ENCODE results near the gene MMAB. TPM values are rescaled to one million over a fixed set of nuclear protein-coding genes. Genes with fewer than 3 reads are reported as not detected.

Gene MMAB
- total RNA-seq, 2 donors from 2014 or later = 12.5 to 29.7 TPM

DNA sequence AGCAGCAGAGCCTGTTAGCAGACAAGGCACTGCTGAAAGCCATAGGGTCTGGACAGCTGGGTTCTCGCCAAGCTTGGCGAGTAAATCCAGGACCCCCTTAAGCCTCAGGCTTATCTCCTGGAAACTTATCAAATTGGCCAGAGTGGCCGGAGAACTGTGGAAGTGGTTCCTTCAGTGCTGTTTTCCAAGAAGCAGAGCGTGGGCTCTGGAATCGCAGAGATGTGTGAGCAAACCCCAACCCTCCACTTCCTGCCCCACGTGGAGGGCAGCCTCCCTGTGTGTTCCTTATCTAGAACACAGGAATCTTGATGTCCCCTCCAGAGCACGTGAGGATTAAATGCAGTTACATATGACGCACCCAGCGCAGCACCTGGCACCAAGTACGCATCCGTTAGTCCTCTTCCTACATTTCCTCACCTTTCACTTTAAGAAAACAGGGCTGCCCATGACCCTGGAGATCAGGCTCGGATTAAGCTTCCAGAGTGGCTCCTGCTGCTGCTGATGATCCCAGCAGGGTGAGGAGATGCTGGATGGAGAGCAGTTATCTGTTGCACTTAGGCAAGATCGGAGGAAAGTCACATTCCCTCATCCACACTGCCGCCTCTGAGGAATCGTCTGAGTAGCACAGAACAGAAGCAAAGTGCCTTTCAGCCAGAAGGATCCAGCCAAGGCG lies 35.0 kb downstream of the MMAB start:
- no peak overlapping the region for H3K4me3 ChIP-seq
- no peaks in the 10 kb centered on the region for H3K9me3 ChIP-seq
- no peaks in the 10 kb centered on the region for H3K36me3 ChIP-seq (replicated peaks in 1 of 2; ENCODE audit: insufficient read depth in 1 of 2, low read depth in 2 of 2)
- no peak for DNase-seq
- WGBS, 2 donors = 77 to 78% methylated on average over 10 to 16 of the region's 16 CpGs
- H3K27ac ChIP-seq = no peak overlapping the region
- no peaks in the 10 kb centered on the region for H3K27me3 ChIP-seq
- intact Hi-C loops (cut with DNase I) = no loop called here
- ATAC-seq = no peak
- H3K4me1 ChIP-seq = no peaks in the 10 kb centered on the region
- TF ChIP-seq, protein P1, sequence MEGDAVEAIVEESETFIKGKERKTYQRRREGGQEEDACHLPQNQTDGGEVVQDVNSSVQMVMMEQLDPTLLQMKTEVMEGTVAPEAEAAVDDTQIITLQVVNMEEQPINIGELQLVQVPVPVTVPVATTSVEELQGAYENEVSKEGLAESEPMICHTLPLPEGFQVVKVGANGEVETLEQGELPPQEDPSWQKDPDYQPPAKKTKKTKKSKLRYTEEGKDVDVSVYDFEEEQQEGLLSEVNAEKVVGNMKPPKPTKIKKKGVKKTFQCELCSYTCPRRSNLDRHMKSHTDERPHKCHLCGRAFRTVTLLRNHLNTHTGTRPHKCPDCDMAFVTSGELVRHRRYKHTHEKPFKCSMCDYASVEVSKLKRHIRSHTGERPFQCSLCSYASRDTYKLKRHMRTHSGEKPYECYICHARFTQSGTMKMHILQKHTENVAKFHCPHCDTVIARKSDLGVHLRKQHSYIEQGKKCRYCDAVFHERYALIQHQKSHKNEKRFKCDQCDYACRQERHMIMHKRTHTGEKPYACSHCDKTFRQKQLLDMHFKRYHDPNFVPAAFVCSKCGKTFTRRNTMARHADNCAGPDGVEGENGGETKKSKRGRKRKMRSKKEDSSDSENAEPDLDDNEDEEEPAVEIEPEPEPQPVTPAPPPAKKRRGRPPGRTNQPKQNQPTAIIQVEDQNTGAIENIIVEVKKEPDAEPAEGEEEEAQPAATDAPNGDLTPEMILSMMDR (IDR thresholded peaks at IDR 0.05) = no peak
- no peak for TF ChIP-seq POLR2A (IDR thresholded peaks at IDR 0.05)

DNA sequence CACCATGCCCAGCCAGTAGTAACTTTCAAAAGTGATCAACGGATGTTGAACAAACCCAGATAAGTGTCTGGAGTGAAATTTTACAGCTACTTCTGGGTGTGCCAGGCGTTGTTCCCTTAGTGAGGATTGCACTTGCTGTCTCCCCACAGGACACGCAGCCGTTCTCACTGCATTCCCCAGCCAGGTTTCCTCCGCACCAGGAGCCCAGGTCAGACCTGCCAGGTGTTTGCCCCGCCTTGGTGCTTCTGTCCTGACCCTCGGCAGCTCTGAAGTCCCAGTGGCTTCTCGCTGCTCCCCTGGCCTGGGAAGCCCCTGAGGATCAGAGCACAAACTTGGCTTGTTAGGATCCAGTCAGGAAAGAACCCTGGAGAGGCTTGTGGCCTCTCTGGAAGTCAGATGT lies 36.2 kb downstream of the MMAB start:
- no peak overlapping the region for H3K27ac ChIP-seq
- no peaks in the 10 kb centered on the region for H3K36me3 ChIP-seq (replicated peaks in 1 of 2; ENCODE audit: insufficient read depth in 1 of 2, low read depth in 2 of 2)
- no peaks in the 10 kb centered on the region for H3K4me1 ChIP-seq
- no peak for TF ChIP-seq POLR2A (IDR thresholded peaks at IDR 0.05)
- TF ChIP-seq, protein P1 (IDR thresholded peaks at IDR 0.05) = no peak
- ATAC-seq = no peak
- H3K27me3 ChIP-seq = no peaks in the 10 kb centered on the region
- WGBS, 2 donors = 86 to 88% methylated on average over 7 to 8 of the region's 8 CpGs
- no peak overlapping the region for H3K4me3 ChIP-seq
- no peaks in the 10 kb centered on the region for H3K9me3 ChIP-seq
- intact Hi-C loops (cut with DNase I) = no loop called here
- no peak for DNase-seq

DNA sequence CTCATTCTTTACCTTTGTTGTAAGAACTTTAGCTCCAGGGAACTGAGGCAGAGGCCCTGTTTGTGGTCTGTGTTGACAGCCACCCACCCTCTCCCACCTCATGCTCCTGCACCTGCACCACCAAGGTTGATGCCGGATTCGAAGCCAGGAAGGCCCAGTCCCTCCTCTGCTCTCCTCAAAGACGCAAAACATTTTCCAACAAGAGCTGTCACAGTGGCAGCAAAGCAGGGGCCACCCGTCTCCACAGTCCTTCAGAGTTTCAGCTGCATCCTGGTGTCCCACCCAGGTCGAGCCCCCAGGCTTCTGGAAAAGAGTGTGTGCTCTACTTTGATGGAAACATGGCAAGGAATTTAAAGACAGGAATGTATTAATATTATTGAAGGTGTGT lies 37.4 kb downstream of the MMAB start:
- no peak for ATAC-seq
- TF ChIP-seq, protein P1 (IDR thresholded peaks at IDR 0.05) = no peak
- no peak for TF ChIP-seq POLR2A (IDR thresholded peaks at IDR 0.05)
- no peaks in the 10 kb centered on the region for H3K4me1 ChIP-seq
- intact Hi-C loops (cut with DNase I) = no loop called here
- DNase-seq = no peak
- H3K4me3 ChIP-seq = no peak overlapping the region
- no peak overlapping the region for H3K27ac ChIP-seq
- H3K36me3 ChIP-seq (replicated peaks in 1 of 2; ENCODE audit: insufficient read depth in 1 of 2, low read depth in 2 of 2) = peaks cover 0 to 9% of the 10 kb centered on the region in 2 donors
- H3K27me3 ChIP-seq = no peaks in the 10 kb centered on the region
- H3K9me3 ChIP-seq = no peaks in the 10 kb centered on the region
- WGBS, 2 donors = 80 to 85% methylated on average over 5 of the region's 5 CpGs

DNA sequence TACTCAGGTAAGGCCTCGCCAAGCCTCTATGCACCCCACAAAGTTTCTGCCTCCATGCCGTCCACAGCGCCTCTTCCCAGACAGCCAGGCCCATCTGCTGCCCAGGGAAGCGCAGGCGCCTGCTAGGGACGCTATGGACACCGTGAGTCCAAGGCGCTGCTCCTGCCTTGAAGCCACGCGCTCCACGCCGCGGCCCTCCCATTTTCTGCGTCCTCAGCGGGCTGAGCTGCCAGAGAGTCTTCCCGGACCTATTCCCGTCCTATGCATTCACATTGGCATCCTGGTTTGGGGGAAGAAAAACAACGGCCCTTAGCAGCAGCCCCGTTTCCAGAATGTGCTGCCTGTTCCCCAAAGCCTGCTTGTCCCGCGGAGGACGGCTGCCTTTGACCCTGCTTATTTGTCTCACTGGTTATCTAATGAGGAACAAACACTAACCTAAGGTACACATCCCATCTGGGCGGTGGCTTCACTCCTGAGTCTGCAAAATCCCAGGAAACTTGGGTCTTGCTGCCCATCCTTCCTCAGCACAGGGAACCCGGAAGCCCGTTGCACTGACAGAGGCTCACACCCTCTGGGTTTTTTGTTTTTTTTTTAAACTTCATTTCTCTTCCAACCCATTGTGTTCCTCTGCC lies 38.0 kb downstream of the MMAB start:
- TF ChIP-seq, protein P1 (IDR thresholded peaks at IDR 0.05) = no peak
- no peak for TF ChIP-seq POLR2A (IDR thresholded peaks at IDR 0.05)
- 84% methylated on average over 23 to 25 of the region's 25 CpGs for WGBS, 2 donors

DNA sequence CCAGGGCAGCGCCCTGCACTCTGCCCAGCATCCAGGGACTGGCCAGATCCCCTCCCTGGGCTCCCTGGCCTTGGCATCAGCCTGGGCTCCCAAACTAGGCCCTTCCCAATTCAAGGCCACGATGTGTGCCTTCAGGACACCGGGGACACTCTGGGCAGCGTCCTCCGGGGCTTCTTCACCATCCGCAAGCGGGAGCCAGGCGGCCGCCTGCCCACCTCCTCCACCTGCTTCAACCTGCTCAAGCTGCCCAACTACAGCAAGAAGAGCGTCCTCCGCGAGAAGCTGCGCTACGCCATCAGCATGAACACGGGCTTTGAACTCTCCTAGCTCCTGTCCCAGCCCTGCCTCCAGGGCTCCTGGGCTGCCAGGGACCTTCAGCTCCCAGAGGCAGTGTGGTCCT lies 38.8 kb downstream of the MMAB start:
- Histone ChIP-seq H3K9me3 (no peaks in the 10 kb centered on the region), H3K36me3 (replicated peaks in 1 of 2; ENCODE audit: insufficient read depth in 1 of 2, low read depth in 2 of 2) (peaks cover 0 to 9% of the 10 kb centered on the region in 2 donors), H3K4me3 (no peak overlapping the region), H3K27me3 (no peaks in the 10 kb centered on the region), H3K4me1 (no peaks in the 10 kb centered on the region), H3K27ac (no peak overlapping the region)
- DNase-seq = no peak
- intact Hi-C loops (cut with DNase I) = no loop called here
- 89 to 94% methylated on average over 8 to 13 of the region's 15 CpGs for WGBS, 2 donors
- no peak for ATAC-seq
- TF ChIP-seq POLR2A (IDR thresholded peaks at IDR 0.05) = no peak
- TF ChIP-seq, protein P1 (IDR thresholded peaks at IDR 0.05) = no peak

More for the DNA sequence above, 38.0 kb downstream of the MMAB start:
- H3K9me3 ChIP-seq = no peaks in the 10 kb centered on the region
- peaks cover 0 to 9% of the 10 kb centered on the region in 2 donors for H3K36me3 ChIP-seq (replicated peaks in 1 of 2; ENCODE audit: insufficient read depth in 1 of 2, low read depth in 2 of 2)
- no peaks in the 10 kb centered on the region for H3K4me1 ChIP-seq
- H3K27me3 ChIP-seq = no peaks in the 10 kb centered on the region
- no peak for ATAC-seq
- no peak overlapping the region for H3K27ac ChIP-seq
- intact Hi-C loops (cut with DNase I) = no loop called here
- no peak for DNase-seq
- no peak overlapping the region for H3K4me3 ChIP-seq
